GM18507 (cell line): ENCODE results near the gene FBXO44.
A peak's percentile ranks its signal among the peaks of the same experiment; 100 is the strongest.
"Not testable (repeated sequence)": the region's sequence is repeated elsewhere in the genome, so short reads cannot be mapped to it uniquely, and the experiment has no call there.

Source experiments
- DNase-seq: peaks from one replicate; pipeline ENCODE4 v3.0.0; 2011; ENCODE audit warnings: low read depth; ENCODE audit not compliant: insufficient read length; ENCODE audit errors: extremely low spot score
- FAIRE-seq: peaks from 2 replicates; lab custom pipeline; 2011; peaks lifted over from hg19 to GRCh38; lab: Jason Lieb, UNC

FBXO44 gene

GRCh38 chr1:11654137-11654938, at the start of gene FBXO44, which contains the start of gene FBXO2:
Gene FBXO44, plus strand, starts transcription at chr1:11654877. Its CDS starts 959 bp downstream, at chr1:11655836.
Gene FBXO2, minus strand, starts transcription at chr1:11654429. Its CDS starts 89 bp downstream, at chr1:11654340.
- no peak for FAIRE-seq
- peak; percentile 48 for DNase-seq

- FAIRE-seq (no peak), DNase-seq (no peak)
Measured at GRCh38 chr1:11606775-11607174, 47.9 kb upstream of the FBXO44 start.

- not testable (repeated sequence) for DNase-seq, FAIRE-seq
Measured at GRCh38 chr1:11608596-11609130, 46.0 kb upstream of the FBXO44 start.

- DNase-seq, FAIRE-seq: not testable (repeated sequence)
Measured at GRCh38 chr1:11609378-11609777, 45.3 kb upstream of the FBXO44 start.

DNA sequence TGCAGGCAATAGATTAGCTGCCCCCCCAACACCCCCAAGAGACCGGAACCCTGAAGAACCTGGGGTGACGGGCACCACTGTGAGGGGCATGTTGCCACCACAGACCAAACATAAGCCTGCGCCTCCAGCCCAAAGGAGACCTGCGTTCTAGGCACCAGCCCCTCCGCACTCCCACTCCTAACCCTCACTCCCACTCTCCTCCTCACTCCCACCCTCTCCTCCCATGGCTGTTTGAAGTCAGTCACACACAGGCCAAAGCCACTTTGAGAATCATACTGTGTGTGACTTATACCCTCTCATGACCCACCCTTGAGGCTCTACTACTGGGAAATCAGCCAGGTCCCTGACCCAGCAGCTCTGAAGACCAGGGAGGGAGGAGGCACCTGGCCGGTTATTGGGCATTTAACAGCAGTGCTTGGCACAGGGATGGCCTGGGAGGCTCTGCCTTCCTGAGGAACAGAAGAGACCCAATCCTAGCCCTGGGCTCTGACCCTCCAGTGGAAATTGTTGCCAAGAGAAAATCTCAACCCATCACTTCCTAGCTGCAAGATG, 44.0 kb upstream of the FBXO44 start:
- FAIRE-seq (no peak), DNase-seq (no peak)

GRCh38 chr1:11611638-11612327, 42.9 kb upstream of the FBXO44 start:
- DNase-seq (no peak), FAIRE-seq (no peak)

- no peak for FAIRE-seq
- no peak for DNase-seq
Measured at GRCh38 chr1:11613347-11613746, 41.3 kb upstream of the FBXO44 start.

DNA sequence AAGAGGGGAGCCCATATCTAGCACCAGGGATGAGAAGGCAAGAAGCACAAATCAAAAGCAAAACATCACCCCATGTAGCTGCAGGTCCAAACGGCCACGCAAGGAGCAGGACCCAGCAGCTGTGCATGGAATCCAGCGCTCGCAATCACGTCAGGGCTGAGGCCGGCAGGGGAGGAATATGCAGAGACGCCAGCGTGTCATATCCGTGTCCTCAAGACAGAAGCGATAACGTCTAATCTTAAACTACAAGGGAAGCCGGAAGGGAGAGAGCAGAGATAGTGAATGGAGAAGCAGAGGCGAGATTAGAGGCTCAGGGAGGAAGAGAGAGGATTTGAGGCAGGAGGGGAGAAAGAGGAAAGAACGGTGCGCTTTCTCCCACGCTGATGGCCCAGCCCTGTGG, 39.6 kb upstream of the FBXO44 start:
- DNase-seq (no peak), FAIRE-seq (no peak)

- DNase-seq (no peak), FAIRE-seq (no peak)
Measured at GRCh38 chr1:11616766-11617165, 37.9 kb upstream of the FBXO44 start.

- no peak for FAIRE-seq
- no peak for DNase-seq
Measured at GRCh38 chr1:11617314-11617713, 37.4 kb upstream of the FBXO44 start.

- FAIRE-seq (no peak), DNase-seq (no peak)
Measured at GRCh38 chr1:11617741-11618140, 36.9 kb upstream of the FBXO44 start.

GRCh38 chr1:11620405-11620804, 34.3 kb upstream of the FBXO44 start:
- FAIRE-seq (no peak), DNase-seq (no peak)

- DNase-seq (no peak), FAIRE-seq (no peak)
Measured at GRCh38 chr1:11620924-11621323, 33.8 kb upstream of the FBXO44 start.

GRCh38 chr1:11622398-11622797, 32.3 kb upstream of the FBXO44 start:
- FAIRE-seq (no peak), DNase-seq (no peak)

- no peak for FAIRE-seq
- no peak for DNase-seq
Measured at GRCh38 chr1:11623702-11624101, 31.0 kb upstream of the FBXO44 start.

DNA sequence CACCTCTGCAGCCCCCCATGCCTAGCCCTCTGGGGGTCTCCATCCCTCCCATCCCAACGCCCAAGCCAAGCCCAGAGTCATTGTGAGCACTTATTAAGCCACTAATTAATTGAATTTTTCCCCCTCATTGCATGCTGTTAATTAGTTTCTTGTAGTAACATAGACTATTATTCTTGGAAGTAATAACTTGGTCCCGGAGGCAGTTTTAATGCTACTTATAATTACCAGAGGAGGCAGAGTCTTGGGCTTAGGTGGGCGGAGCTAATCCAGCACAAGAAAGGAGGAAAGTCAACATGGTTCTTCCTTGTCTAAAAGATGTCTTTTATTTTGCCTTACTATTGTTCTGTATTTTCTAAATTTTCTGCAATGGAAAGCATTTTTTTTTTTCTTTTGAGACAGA, 28.1 kb upstream of the FBXO44 start:
- FAIRE-seq (no peak), DNase-seq (no peak)

GRCh38 chr1:11628767-11629166, 25.9 kb upstream of the FBXO44 start:
- FAIRE-seq: no peak
- DNase-seq: no peak

- FAIRE-seq (no peak), DNase-seq (no peak)
Measured at GRCh38 chr1:11629184-11630016, 25.3 kb upstream of the FBXO44 start.

GRCh38 chr1:11634365-11635192, 20.1 kb upstream of the FBXO44 start:
- no peak for FAIRE-seq
- DNase-seq: no peak
